ENCODE measurements around the gene GCNT2.

DNA sequence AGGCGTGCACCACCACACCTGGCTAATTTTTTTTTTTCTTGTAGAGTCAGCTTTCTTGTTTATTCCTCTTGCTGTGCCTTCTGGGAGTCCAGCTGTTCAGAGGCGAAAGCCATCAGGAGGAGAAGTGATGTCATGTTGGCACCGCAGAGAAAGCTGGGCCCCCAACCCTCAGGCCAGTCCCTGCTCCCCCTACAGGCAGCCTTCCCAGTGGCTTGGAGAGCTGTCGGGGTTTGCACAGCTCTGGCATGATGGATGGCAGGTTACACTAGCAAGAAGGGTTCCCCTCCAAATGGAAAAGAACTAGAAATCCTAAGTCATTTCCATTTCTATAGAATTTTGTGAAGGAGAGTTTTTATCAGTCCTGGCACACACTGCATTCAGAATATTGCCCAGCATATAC, 100.7 kb downstream of the GCNT2 start:
- TF ChIP-seq, protein P1, sequence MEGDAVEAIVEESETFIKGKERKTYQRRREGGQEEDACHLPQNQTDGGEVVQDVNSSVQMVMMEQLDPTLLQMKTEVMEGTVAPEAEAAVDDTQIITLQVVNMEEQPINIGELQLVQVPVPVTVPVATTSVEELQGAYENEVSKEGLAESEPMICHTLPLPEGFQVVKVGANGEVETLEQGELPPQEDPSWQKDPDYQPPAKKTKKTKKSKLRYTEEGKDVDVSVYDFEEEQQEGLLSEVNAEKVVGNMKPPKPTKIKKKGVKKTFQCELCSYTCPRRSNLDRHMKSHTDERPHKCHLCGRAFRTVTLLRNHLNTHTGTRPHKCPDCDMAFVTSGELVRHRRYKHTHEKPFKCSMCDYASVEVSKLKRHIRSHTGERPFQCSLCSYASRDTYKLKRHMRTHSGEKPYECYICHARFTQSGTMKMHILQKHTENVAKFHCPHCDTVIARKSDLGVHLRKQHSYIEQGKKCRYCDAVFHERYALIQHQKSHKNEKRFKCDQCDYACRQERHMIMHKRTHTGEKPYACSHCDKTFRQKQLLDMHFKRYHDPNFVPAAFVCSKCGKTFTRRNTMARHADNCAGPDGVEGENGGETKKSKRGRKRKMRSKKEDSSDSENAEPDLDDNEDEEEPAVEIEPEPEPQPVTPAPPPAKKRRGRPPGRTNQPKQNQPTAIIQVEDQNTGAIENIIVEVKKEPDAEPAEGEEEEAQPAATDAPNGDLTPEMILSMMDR (IDR thresholded peaks at IDR 0.05 in 8 of 11, conservative IDR thresholded peaks at IDR 0.05 in 3 of 11): no peak
- TF ChIP-seq POLR2A (IDR thresholded peaks at IDR 0.05): no peak

Measured in spleen (tissue), 7 donors.